ENCODE results near the gene MRGPRG.
"Not testable (repeated sequence)": the region's sequence is repeated elsewhere in the genome, so short reads cannot be mapped to it uniquely, and the experiment has no call there.

DNA sequence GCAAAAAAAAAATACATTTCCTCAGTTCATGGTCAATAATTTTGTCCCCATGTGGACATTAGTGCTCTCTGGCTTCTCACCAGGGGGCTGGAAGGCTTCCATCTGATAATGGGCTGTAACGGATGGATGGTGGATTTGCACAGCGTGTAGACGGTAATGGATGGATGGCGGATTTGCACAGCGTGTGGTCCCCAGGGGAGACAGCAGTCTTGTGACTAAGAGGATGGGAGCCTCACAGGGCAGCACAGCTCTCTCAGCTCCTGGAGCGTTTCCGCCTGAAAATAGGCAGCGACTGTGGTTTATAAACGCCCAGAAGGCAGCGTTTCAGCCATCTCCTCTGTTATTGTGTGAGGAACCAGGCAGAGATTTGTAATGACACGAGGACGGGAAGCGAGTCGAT, 36.2 kb upstream of the MRGPRG start:
- TF ChIP-seq, protein P1, sequence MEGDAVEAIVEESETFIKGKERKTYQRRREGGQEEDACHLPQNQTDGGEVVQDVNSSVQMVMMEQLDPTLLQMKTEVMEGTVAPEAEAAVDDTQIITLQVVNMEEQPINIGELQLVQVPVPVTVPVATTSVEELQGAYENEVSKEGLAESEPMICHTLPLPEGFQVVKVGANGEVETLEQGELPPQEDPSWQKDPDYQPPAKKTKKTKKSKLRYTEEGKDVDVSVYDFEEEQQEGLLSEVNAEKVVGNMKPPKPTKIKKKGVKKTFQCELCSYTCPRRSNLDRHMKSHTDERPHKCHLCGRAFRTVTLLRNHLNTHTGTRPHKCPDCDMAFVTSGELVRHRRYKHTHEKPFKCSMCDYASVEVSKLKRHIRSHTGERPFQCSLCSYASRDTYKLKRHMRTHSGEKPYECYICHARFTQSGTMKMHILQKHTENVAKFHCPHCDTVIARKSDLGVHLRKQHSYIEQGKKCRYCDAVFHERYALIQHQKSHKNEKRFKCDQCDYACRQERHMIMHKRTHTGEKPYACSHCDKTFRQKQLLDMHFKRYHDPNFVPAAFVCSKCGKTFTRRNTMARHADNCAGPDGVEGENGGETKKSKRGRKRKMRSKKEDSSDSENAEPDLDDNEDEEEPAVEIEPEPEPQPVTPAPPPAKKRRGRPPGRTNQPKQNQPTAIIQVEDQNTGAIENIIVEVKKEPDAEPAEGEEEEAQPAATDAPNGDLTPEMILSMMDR (IDR thresholded peaks at IDR 0.05) = not testable (repeated sequence)
- TF ChIP-seq, protein P2, sequence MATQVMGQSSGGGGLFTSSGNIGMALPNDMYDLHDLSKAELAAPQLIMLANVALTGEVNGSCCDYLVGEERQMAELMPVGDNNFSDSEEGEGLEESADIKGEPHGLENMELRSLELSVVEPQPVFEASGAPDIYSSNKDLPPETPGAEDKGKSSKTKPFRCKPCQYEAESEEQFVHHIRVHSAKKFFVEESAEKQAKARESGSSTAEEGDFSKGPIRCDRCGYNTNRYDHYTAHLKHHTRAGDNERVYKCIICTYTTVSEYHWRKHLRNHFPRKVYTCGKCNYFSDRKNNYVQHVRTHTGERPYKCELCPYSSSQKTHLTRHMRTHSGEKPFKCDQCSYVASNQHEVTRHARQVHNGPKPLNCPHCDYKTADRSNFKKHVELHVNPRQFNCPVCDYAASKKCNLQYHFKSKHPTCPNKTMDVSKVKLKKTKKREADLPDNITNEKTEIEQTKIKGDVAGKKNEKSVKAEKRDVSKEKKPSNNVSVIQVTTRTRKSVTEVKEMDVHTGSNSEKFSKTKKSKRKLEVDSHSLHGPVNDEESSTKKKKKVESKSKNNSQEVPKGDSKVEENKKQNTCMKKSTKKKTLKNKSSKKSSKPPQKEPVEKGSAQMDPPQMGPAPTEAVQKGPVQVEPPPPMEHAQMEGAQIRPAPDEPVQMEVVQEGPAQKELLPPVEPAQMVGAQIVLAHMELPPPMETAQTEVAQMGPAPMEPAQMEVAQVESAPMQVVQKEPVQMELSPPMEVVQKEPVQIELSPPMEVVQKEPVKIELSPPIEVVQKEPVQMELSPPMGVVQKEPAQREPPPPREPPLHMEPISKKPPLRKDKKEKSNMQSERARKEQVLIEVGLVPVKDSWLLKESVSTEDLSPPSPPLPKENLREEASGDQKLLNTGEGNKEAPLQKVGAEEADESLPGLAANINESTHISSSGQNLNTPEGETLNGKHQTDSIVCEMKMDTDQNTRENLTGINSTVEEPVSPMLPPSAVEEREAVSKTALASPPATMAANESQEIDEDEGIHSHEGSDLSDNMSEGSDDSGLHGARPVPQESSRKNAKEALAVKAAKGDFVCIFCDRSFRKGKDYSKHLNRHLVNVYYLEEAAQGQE (IDR thresholded peaks at IDR 0.05; ENCODE audit: insufficient read depth in 1 of 2, low read depth in 2 of 2, low read length in 1 of 2) = not testable (repeated sequence)

Data from Panc1 (cell line).